DMS53 (cell line): Measurements from ENCODE around the gene WDR82.
A peak's percentile ranks its signal among the peaks of the same experiment; 100 is the strongest.

Experiments used
- DNase-seq: peaks from one replicate; lab custom pipeline; 2025; lab: John Stamatoyannopoulos, UW

Gene WDR82

GRCh38 chr3:52256622-52257021, 21.8 kb downstream of the WDR82 start:
- DNase-seq, result no peak

- no peak for DNase-seq
Observed at GRCh38 chr3:52256159-52256558, 22.3 kb downstream of the WDR82 start.

GRCh38 chr3:52254608-52255007, 23.8 kb downstream of the WDR82 start:
- no peak for DNase-seq

- DNase-seq, result peak; percentile 19
Observed at GRCh38 chr3:52253314-52254304, 24.8 kb downstream of the WDR82 start.

GRCh38 chr3:52250122-52250521, 28.3 kb downstream of the WDR82 start:
- no peak for DNase-seq

- DNase-seq, result no peak
Observed at GRCh38 chr3:52249683-52250082, 28.8 kb downstream of the WDR82 start.

GRCh38 chr3:52248816-52249547, 29.5 kb downstream of the WDR82 start:
- DNase-seq, result peak; percentile 50

- DNase-seq, result no peak
Observed at GRCh38 chr3:52248165-52248541, 30.3 kb downstream of the WDR82 start.

- DNase-seq, result peak; percentile 14
Observed at GRCh38 chr3:52247409-52248164, 30.9 kb downstream of the WDR82 start.

- DNase-seq, result peak; percentile 56
Observed at GRCh38 chr3:52246728-52247408, 31.6 kb downstream of the WDR82 start.

- DNase-seq, result peak; percentile 45
Observed at GRCh38 chr3:52246264-52246620, 32.2 kb downstream of the WDR82 start.

GRCh38 chr3:52245322-52246263, 32.9 kb downstream of the WDR82 start, which contains the start of gene PPM1M:
Gene PPM1M (plus strand): TSS chr3:52245759. CDS start chr3:52245825, 66 bp downstream.
- DNase-seq, result peak; percentile 49

- no peak for DNase-seq
Observed at GRCh38 chr3:52243791-52244628, 34.4 kb downstream of the WDR82 start.

GRCh38 chr3:52242039-52242438, 36.4 kb downstream of the WDR82 start:
- DNase-seq, result no peak

GRCh38 chr3:52240886-52241370, 37.5 kb downstream of the WDR82 start:
- DNase-seq, result no peak

GRCh38 chr3:52240059-52240885, 38.2 kb downstream of the WDR82 start:
- peak; percentile 67 for DNase-seq

- DNase-seq, result peak; percentile 69
Observed at GRCh38 chr3:52238761-52239701, 39.4 kb downstream of the WDR82 start, which contains the start of gene TWF2. Gene TWF2 (minus strand): TSS chr3:52239158. CDS start chr3:52239016, 142 bp downstream.
